Fibroblast of pulmonary artery (primary cell): Measurements from ENCODE around the gene ARL8A.

Experiments used
- DNase-seq: peaks from one replicate; pipeline ENCODE4 v3.0.0-alpha.2; 2010; ENCODE audit warnings: low read depth
- H3K4me3 ChIP-seq: replicated peaks from 2 replicates; pipeline ENCODE4 v1.5.1; 2011; ENCODE audit warnings: low read depth, mild to moderate bottlenecking, control low read depth, low read length, moderate library complexity
- TF ChIP-seq, protein P1 (sequence below): IDR thresholded peaks from 2 replicates; pipeline ENCODE4 v1.5.1; 2011; ENCODE audit warnings: mild to moderate bottlenecking, control low read depth, low read length, inconsistent platforms; ENCODE audit errors: missing control alignments

ARL8A gene

GRCh38 chr1:202140833-202141232 is 3.7 kb downstream of the ARL8A start:
- DNase-seq, result no peak
- TF ChIP-seq, protein P1, sequence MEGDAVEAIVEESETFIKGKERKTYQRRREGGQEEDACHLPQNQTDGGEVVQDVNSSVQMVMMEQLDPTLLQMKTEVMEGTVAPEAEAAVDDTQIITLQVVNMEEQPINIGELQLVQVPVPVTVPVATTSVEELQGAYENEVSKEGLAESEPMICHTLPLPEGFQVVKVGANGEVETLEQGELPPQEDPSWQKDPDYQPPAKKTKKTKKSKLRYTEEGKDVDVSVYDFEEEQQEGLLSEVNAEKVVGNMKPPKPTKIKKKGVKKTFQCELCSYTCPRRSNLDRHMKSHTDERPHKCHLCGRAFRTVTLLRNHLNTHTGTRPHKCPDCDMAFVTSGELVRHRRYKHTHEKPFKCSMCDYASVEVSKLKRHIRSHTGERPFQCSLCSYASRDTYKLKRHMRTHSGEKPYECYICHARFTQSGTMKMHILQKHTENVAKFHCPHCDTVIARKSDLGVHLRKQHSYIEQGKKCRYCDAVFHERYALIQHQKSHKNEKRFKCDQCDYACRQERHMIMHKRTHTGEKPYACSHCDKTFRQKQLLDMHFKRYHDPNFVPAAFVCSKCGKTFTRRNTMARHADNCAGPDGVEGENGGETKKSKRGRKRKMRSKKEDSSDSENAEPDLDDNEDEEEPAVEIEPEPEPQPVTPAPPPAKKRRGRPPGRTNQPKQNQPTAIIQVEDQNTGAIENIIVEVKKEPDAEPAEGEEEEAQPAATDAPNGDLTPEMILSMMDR, result no peak

DNA sequence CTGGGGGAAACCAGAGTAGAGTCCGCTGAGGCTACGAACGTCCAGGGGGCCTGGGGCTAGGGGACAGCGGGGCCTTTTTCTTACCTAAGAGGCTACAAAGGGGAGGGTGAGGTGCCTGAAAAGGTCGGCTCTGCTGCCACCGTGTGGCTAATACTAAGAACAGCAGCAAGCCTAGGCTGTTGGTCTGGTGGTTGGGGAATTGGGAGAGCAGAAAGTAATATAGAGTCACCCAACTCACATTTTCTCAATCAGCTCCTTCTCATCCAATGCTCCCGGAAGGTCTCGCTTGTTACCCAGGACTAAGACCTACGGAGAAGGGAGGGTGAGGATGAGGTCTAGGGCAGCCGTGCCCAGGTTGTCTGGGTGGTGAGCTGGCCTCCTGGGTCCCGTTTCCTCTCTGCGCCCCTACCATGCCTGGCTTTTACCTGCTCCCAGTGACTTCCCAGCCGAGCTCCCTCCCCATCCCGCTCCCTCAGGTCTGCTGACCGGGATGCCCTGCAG is 9.3 kb downstream of the ARL8A start:
- DNase-seq, result peak; percentile 70
- H3K4me3 ChIP-seq, result no peak overlapping the region
- TF ChIP-seq, protein P1, result peak; percentile 84

More at GRCh38 chr1:202140833-202141232, 3.7 kb downstream of the ARL8A start:
- no peak overlapping the region for H3K4me3 ChIP-seq

DNA sequence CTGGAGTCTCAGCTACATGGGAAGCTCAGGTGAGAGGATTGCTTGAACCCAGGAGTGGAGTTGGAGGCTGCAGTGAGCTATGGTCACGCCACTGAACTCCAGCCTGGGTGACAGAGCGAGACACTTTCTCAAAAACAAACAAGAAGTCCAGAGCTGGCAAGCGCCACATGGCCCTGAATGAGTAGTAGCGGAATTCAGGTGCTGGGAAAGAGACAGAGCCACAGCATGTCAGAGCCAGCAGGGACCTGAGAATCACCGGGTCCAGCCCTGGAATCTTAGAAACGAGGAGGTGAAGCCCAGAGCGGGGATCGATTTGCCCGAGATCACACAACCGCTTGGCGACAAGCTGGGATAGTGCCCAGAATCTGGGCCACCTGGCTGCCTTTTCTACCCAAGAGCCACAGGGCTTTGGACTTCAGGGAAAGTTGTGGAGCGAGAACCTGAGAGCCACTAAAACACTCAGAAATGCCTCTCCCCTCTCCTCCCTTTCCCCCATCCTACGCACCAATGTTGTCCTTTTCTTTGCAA is 9.8 kb downstream of the ARL8A start:
- no peak overlapping the region for H3K4me3 ChIP-seq
- TF ChIP-seq, protein P1, result no peak
- no peak for DNase-seq

GRCh38 chr1:202133989-202134388 is 10.5 kb downstream of the ARL8A start:
- DNase-seq, result no peak
- no peak overlapping the region for H3K4me3 ChIP-seq
- TF ChIP-seq, protein P1, result no peak

DNA sequence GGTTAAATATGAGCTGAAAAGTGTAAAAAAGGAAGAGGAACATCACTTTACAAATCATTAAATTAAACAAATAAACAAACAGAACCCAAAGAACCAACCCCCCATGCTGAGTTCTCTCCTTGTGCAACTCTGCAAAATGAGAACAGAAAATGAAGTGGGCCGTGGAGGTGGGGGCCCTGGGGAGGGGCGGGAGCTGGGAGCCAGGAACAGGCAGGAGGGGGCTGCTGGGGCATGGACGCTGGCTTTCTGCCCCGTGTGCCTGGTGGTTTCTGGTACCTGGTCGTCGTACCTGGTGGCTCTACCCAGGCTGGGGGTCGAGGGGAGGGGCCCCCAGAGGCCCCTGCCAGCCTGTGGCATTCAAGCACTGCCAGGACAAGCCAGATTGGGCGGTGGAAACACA is 11.0 kb downstream of the ARL8A start:
- no peak overlapping the region for H3K4me3 ChIP-seq
- TF ChIP-seq, protein P1, result no peak
- no peak for DNase-seq

DNA sequence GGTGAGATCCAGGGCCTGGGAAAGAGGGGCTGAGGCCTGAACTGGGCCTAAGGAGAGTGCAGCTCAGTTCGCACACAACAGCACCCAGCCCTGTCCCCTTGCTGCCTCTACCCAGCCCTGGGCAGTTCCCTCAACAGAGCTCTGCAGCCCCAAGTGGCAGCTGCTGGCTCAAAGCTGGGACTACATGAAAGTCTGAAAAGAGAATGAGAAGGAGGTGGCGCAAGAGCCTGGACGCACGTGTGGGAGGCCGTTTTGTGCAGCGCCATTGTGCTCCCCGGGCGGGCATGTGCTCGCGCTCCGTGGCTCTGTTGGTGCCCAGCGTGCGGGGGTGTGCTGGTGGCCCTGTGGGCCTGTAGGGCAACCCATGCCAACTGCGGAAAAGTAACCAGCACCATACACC is 11.5 kb downstream of the ARL8A start:
- TF ChIP-seq, protein P1, result no peak
- H3K4me3 ChIP-seq, result no peak overlapping the region
- DNase-seq, result no peak
